ENCODE measurements around the gene PRDM7.

- TF ChIP-seq, protein P1, sequence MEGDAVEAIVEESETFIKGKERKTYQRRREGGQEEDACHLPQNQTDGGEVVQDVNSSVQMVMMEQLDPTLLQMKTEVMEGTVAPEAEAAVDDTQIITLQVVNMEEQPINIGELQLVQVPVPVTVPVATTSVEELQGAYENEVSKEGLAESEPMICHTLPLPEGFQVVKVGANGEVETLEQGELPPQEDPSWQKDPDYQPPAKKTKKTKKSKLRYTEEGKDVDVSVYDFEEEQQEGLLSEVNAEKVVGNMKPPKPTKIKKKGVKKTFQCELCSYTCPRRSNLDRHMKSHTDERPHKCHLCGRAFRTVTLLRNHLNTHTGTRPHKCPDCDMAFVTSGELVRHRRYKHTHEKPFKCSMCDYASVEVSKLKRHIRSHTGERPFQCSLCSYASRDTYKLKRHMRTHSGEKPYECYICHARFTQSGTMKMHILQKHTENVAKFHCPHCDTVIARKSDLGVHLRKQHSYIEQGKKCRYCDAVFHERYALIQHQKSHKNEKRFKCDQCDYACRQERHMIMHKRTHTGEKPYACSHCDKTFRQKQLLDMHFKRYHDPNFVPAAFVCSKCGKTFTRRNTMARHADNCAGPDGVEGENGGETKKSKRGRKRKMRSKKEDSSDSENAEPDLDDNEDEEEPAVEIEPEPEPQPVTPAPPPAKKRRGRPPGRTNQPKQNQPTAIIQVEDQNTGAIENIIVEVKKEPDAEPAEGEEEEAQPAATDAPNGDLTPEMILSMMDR (IDR thresholded peaks at IDR 0.05) = no peak
- no peak for TF ChIP-seq POLR2A (IDR thresholded peaks at IDR 0.05)
Observed at GRCh38 chr16:90048347-90048722, 28.8 kb downstream of the PRDM7 start.

Data from esophagus squamous epithelium (tissue), 4 donors.